Uterus (tissue), 2 donors: ENCODE results near the gene AIDA.

Experiments
- POLR2A ChIP-seq, 2 donors: fragments of 450-650 bp; IDR thresholded peaks; one replicate each; pipeline ENCODE4 v1.6.1; 2016; ENCODE audit warnings: antibody characterized with exemption in 2 of 2, mild to moderate bottlenecking in 1 of 2, moderate library complexity in 1 of 2
- TF ChIP-seq, protein P1 (sequence below), 4 experiments: fragments of 200-600 bp in 2 of 4; fragments of 450-650 bp in 2 of 4; sonication (generic) in 2 of 4; IDR thresholded peaks; one replicate each; pipeline ENCODE4 v1.5.1; 2016 to 2019; ENCODE audit warnings: antibody characterized with exemption in 4 of 4, mild to moderate bottlenecking in 2 of 4, moderate library complexity in 1 of 4

GRCh38 chr1:222716393-222716792, 4.1 kb upstream of the AIDA start:
- TF ChIP-seq, protein P1, sequence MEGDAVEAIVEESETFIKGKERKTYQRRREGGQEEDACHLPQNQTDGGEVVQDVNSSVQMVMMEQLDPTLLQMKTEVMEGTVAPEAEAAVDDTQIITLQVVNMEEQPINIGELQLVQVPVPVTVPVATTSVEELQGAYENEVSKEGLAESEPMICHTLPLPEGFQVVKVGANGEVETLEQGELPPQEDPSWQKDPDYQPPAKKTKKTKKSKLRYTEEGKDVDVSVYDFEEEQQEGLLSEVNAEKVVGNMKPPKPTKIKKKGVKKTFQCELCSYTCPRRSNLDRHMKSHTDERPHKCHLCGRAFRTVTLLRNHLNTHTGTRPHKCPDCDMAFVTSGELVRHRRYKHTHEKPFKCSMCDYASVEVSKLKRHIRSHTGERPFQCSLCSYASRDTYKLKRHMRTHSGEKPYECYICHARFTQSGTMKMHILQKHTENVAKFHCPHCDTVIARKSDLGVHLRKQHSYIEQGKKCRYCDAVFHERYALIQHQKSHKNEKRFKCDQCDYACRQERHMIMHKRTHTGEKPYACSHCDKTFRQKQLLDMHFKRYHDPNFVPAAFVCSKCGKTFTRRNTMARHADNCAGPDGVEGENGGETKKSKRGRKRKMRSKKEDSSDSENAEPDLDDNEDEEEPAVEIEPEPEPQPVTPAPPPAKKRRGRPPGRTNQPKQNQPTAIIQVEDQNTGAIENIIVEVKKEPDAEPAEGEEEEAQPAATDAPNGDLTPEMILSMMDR (IDR thresholded peaks at IDR 0.05), result no peak
- TF ChIP-seq POLR2A (IDR thresholded peaks at IDR 0.05), result no peak
